ENCODE data around the gene NRF1.

The NRF1 gene

GRCh38 chr7:129773871-129774270 is 162.4 kb downstream of the NRF1 start:
- no peak overlapping the region for H3K4me3 ChIP-seq (ENCODE audit: low read depth, low read length)
- TF ChIP-seq CTCF (IDR thresholded peaks at IDR 0.05; ENCODE audit: low read depth, low read length, missing control alignments): no peak
- in situ Hi-C loops (cut with HindIII; ENCODE audit: low sequenced_read_pairs): no loop called here
- DNase-seq (ENCODE audit: low read depth): no peak

GRCh38 chr7:129774359-129774758 is 162.8 kb downstream of the NRF1 start:
- DNase-seq (ENCODE audit: low read depth): no peak
- TF ChIP-seq CTCF (IDR thresholded peaks at IDR 0.05; ENCODE audit: low read depth, low read length, missing control alignments): no peak
- no peak overlapping the region for H3K4me3 ChIP-seq (ENCODE audit: low read depth, low read length)
- in situ Hi-C loops (cut with HindIII; ENCODE audit: low sequenced_read_pairs): no loop called here

- TF ChIP-seq CTCF (IDR thresholded peaks at IDR 0.05; ENCODE audit: low read depth, low read length, missing control alignments): no peak
- DNase-seq (ENCODE audit: low read depth): no peak
- H3K4me3 ChIP-seq (ENCODE audit: low read depth, low read length): no peak overlapping the region
- in situ Hi-C loops (cut with HindIII; ENCODE audit: low sequenced_read_pairs): no loop called here
Observed at GRCh38 chr7:129774871-129775694, 163.6 kb downstream of the NRF1 start.

GRCh38 chr7:129775695-129776361 is 164.3 kb downstream of the NRF1 start:
- in situ Hi-C loops (cut with HindIII; ENCODE audit: low sequenced_read_pairs): no loop called here
- no peak overlapping the region for H3K4me3 ChIP-seq (ENCODE audit: low read depth, low read length)
- no peak for TF ChIP-seq CTCF (IDR thresholded peaks at IDR 0.05; ENCODE audit: low read depth, low read length, missing control alignments)
- no peak for DNase-seq (ENCODE audit: low read depth)

GRCh38 chr7:129776362-129776722 is 164.8 kb downstream of the NRF1 start:
- no peak overlapping the region for H3K4me3 ChIP-seq (ENCODE audit: low read depth, low read length)
- TF ChIP-seq CTCF (IDR thresholded peaks at IDR 0.05; ENCODE audit: low read depth, low read length, missing control alignments): no peak
- in situ Hi-C loops (cut with HindIII; ENCODE audit: low sequenced_read_pairs): no loop called here
- no peak for DNase-seq (ENCODE audit: low read depth)

- no peak for DNase-seq (ENCODE audit: low read depth)
- no peak overlapping the region for H3K4me3 ChIP-seq (ENCODE audit: low read depth, low read length)
- in situ Hi-C loops (cut with HindIII; ENCODE audit: low sequenced_read_pairs): no loop called here
- no peak for TF ChIP-seq CTCF (IDR thresholded peaks at IDR 0.05; ENCODE audit: low read depth, low read length, missing control alignments)
Observed at GRCh38 chr7:129777195-129777844, 165.8 kb downstream of the NRF1 start.

Data from astrocyte of the cerebellum (primary cell).